HEK293 (cell line): ENCODE data around the gene ARHGAP23.
A peak's percentile ranks its signal among the peaks of the same experiment; 100 is the strongest.

Source experiments
- CTCF ChIA-PET: fragments of 350-600 bp; formaldehyde crosslinking; extraction: SDS; loops from one replicate; lab custom pipeline; 2021; ENCODE audit warnings: antibody characterized with exemption; lab: Yijun Ruan, JAX
- POLR2A ChIA-PET: fragments of 300-600 bp; formaldehyde crosslinking; extraction: SDS; loops from one replicate; lab custom pipeline; 2020; ENCODE audit warnings: antibody characterized with exemption, inconsistent platforms; lab: Yijun Ruan, JAX
- H3K27ac ChIP-seq: fragments of 200-500 bp; sonication (Bioruptor generic); 2 replicates; pipeline ENCODE4 v1.5.1; 2014; ENCODE audit warnings: low read depth, low read length, control low read depth, inconsistent platforms; ENCODE audit errors: extremely low read depth
- H3K36me3 ChIP-seq, 2 experiments: fragments of 200-500 bp in 1 of 2; sonication (Bioruptor generic) in 1 of 2; 1 replicate in 1 of 2; 2 replicates in 1 of 2; pipeline ENCODE4 v1.5.1; 2014 to 2017; ENCODE audit warnings: inconsistent platforms in 2 of 2, low read length in 2 of 2; ENCODE audit not compliant: control insufficient read depth in 2 of 2, insufficient read depth in 1 of 2
- H3K4me1 ChIP-seq: fragments of 200-500 bp; sonication (Bioruptor generic); 2 replicates; pipeline ENCODE4 v1.5.1; 2014; ENCODE audit warnings: mild to moderate bottlenecking, low read length, inconsistent platforms; ENCODE audit not compliant: control insufficient read depth, insufficient read depth
- H3K4me3 ChIP-seq: 2 replicates; pipeline ENCODE4 v1.5.1; 2011; ENCODE audit warnings: low read depth, mild to moderate bottlenecking, control low read depth, low read length, moderate library complexity
- H3K9me3 ChIP-seq: fragments of 200-500 bp; sonication (Bioruptor generic); 2 replicates; pipeline ENCODE4 v1.5.1; 2014; ENCODE audit warnings: low read depth, low read length, inconsistent platforms; ENCODE audit not compliant: control insufficient read depth, insufficient read depth
- ATF2 ChIP-seq: fragments of 450-650 bp; formaldehyde crosslinking; IDR thresholded peaks from 2 replicates; pipeline ENCODE4 v1.5.1; 2016; ENCODE audit warnings: missing biosample characterization, missing genetic modification characterization, low read depth
- EGR2 ChIP-seq: fragments of 450-650 bp; formaldehyde crosslinking; IDR thresholded peaks from 2 replicates; pipeline ENCODE4 v1.5.1; 2016; ENCODE audit warnings: low read depth, missing biosample characterization, missing genetic modification characterization
- GLIS2 ChIP-seq: fragments of 450-650 bp; formaldehyde crosslinking; IDR thresholded peaks from 2 replicates; pipeline ENCODE4 v1.5.1; 2016; ENCODE audit warnings: missing biosample characterization, missing genetic modification characterization
- KLF1 ChIP-seq: fragments of 450-650 bp; formaldehyde crosslinking; IDR thresholded peaks from 2 replicates; pipeline ENCODE4 v1.5.1; 2016; ENCODE audit warnings: missing biosample characterization, missing genetic modification characterization
- PATZ1 ChIP-seq: fragments of 450-650 bp; formaldehyde crosslinking; IDR thresholded peaks from 2 replicates; pipeline ENCODE4 v1.5.1; 2016; ENCODE audit warnings: missing biosample characterization, missing genetic modification characterization
- SCRT2 ChIP-seq: fragments of 450-650 bp; formaldehyde crosslinking; IDR thresholded peaks from 2 replicates; pipeline ENCODE4 v1.5.1; 2016; ENCODE audit warnings: missing biosample characterization, missing genetic modification characterization
- TCF7L2 ChIP-seq: IDR thresholded peaks from 2 replicates; pipeline ENCODE4 v1.6.1; 2011; ENCODE audit warnings: low read depth, mild to moderate bottlenecking, inconsistent platforms, low read length, moderate library complexity, borderline replicate concordance
- ZBTB48 ChIP-seq: fragments of 450-650 bp; formaldehyde crosslinking; IDR thresholded peaks from 2 replicates; pipeline ENCODE4 v1.5.1; 2016; ENCODE audit warnings: missing biosample characterization, missing genetic modification characterization
- ZFHX2 ChIP-seq: fragments of 450-650 bp; formaldehyde crosslinking; conservative IDR thresholded peaks from 2 replicates; pipeline ENCODE4 v1.5.1; 2016; ENCODE audit warnings: missing biosample characterization, missing genetic modification characterization
- ZNF2 ChIP-seq: fragments of 450-650 bp; formaldehyde crosslinking; IDR thresholded peaks from 2 replicates; pipeline ENCODE4 v1.5.1; 2016; ENCODE audit warnings: missing biosample characterization, missing genetic modification characterization
- ZNF335 ChIP-seq: fragments of 450-650 bp; formaldehyde crosslinking; conservative IDR thresholded peaks from 2 replicates; pipeline ENCODE4 v1.5.1; 2016; ENCODE audit warnings: missing biosample characterization, missing genetic modification characterization
- ZNF37A ChIP-seq: fragments of 450-650 bp; IDR thresholded peaks from 2 replicates; pipeline ENCODE4 v1.5.1; 2018; ENCODE audit warnings: missing biosample characterization, missing genetic modification characterization
- ZNF571 ChIP-seq: fragments of 450-650 bp; formaldehyde crosslinking; IDR thresholded peaks from 2 replicates; pipeline ENCODE4 v1.5.0; 2017; ENCODE audit warnings: missing biosample characterization, missing genetic modification characterization
- ZNF677 ChIP-seq: fragments of 450-650 bp; IDR thresholded peaks from 2 replicates; pipeline ENCODE4 v1.5.0; 2018; ENCODE audit warnings: missing biosample characterization, mild to moderate bottlenecking, missing genetic modification characterization, moderate library complexity
- ZSCAN23 ChIP-seq: fragments of 450-650 bp; formaldehyde crosslinking; IDR thresholded peaks from 2 replicates; pipeline ENCODE4 v1.5.1; 2016; ENCODE audit warnings: missing biosample characterization, missing genetic modification characterization
- TF ChIP-seq, protein P1 (sequence below): fragments of 450-650 bp; formaldehyde crosslinking; IDR thresholded peaks from 2 replicates; pipeline ENCODE4 v1.5.1; 2017; ENCODE audit warnings: missing biosample characterization, missing genetic modification characterization

ARHGAP23 gene

GRCh38 chr17:38450557-38451029, 22.3 kb downstream of the ARHGAP23 start (continued):
- TF ChIP-seq, protein P1, sequence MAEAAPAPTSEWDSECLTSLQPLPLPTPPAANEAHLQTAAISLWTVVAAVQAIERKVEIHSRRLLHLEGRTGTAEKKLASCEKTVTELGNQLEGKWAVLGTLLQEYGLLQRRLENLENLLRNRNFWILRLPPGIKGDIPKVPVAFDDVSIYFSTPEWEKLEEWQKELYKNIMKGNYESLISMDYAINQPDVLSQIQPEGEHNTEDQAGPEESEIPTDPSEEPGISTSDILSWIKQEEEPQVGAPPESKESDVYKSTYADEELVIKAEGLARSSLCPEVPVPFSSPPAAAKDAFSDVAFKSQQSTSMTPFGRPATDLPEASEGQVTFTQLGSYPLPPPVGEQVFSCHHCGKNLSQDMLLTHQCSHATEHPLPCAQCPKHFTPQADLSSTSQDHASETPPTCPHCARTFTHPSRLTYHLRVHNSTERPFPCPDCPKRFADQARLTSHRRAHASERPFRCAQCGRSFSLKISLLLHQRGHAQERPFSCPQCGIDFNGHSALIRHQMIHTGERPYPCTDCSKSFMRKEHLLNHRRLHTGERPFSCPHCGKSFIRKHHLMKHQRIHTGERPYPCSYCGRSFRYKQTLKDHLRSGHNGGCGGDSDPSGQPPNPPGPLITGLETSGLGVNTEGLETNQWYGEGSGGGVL (tag by site-specific recombination), result no peak
- TF ChIP-seq TCF7L2 (no peak), ZNF571 (tag by site-specific recombination) (no peak), ATF2 (no peak), ZSCAN23 (tag by site-specific recombination) (no peak)

- Histone ChIP-seq H3K36me3 (no peaks in the 10 kb centered on the region), H3K4me1 (peaks cover 9% of the 10 kb centered on the region), H3K27ac (no peak overlapping the region), H3K4me3 (no peak overlapping the region), H3K9me3 (no peaks in the 10 kb centered on the region)
- TF ChIP-seq ZBTB48 (tag by site-specific recombination) (no peak), ZNF335 (no peak), GLIS2 (tag by site-specific recombination) (no peak), PATZ1 (tag by site-specific recombination) (0 out of 2 replicates have a peak, but pooled peaks have one; percentile 25), EGR2 (tag by site-specific recombination) (peak; percentile 58), ZNF677 (no peak), ZNF2 (tag by site-specific recombination) (no peak), KLF1 (tag by site-specific recombination) (peak; percentile 15; the same call in 1 of the 2 replicates), ZFHX2 (peak; percentile 64), ZNF37A (tag by site-specific recombination) (no peak), SCRT2 (peak; percentile 49)
- TF ChIP-seq, protein P1 (tag by site-specific recombination), result peak; percentile 25; the same call in 1 of the 2 replicates
- POLR2A ChIA-PET, result interaction anchor here (1.7 kb wide), 1 partner anchor 8 kb away, joined by 8 read pairs; no protein-coding TSS in a partner anchor
- CTCF ChIA-PET, result interaction anchor here (0.5 to 2.6 kb wide), 13 partner anchors 8 to 702 kb away, joined by 3 to 9 read pairs (median 4); no protein-coding TSS in a partner anchor
Observed at GRCh38 chr17:38451030-38451839, 23.0 kb downstream of the ARHGAP23 start.
